HepG2 (cell line): Measurements from ENCODE around the gene ZSCAN21. TPM values are rescaled to one million over a fixed set of nuclear protein-coding genes. Genes with fewer than 3 reads are reported as not detected.

Experiments used
- BRD4 ChIP-seq: sonication (generic); formaldehyde crosslinking; IDR thresholded peaks from 2 replicates; pipeline ENCODE4 v1.4.0; 2020; ENCODE audit warnings: missing genetic modification reagents
- CERS6 ChIP-seq: sonication (generic); formaldehyde crosslinking; IDR thresholded peaks from 2 replicates; pipeline ENCODE4 v1.5.0; 2020; ENCODE audit warnings: missing genetic modification reagents
- DZIP1 ChIP-seq: sonication (generic); formaldehyde crosslinking; IDR thresholded peaks from 2 replicates; pipeline ENCODE4 v1.5.0; 2020; ENCODE audit warnings: mild to moderate bottlenecking, missing genetic modification reagents
- JUNB ChIP-seq: sonication (generic); formaldehyde crosslinking; IDR thresholded peaks from 2 replicates; pipeline ENCODE4 v1.8.0; 2022; ENCODE audit warnings: missing genetic modification reagents, mild to moderate bottlenecking, borderline replicate concordance
- THAP11 ChIP-seq: IDR thresholded peaks from 2 replicates; pipeline ENCODE4 v1.6.1; 2016; ENCODE audit warnings: missing biosample characterization, missing genetic modification reagents
- ZBTB34 ChIP-seq: sonication (generic); formaldehyde crosslinking; IDR thresholded peaks from 2 replicates; pipeline ENCODE4 v1.8.0; 2022; ENCODE audit warnings: mild to moderate bottlenecking, missing genetic modification reagents
- ZBTB49 ChIP-seq: sonication (generic); formaldehyde crosslinking; IDR thresholded peaks from 2 replicates; pipeline ENCODE4 v1.4.0; 2020; ENCODE audit warnings: missing genetic modification reagents, borderline replicate concordance
- ZNF143 ChIP-seq: sonication (generic); formaldehyde crosslinking; IDR thresholded peaks from 2 replicates; pipeline ENCODE4 v1.4.0; 2020; ENCODE audit warnings: missing genetic modification reagents
- ZNF331 ChIP-seq: sonication (generic); formaldehyde crosslinking; IDR thresholded peaks from 2 replicates; pipeline ENCODE4 v1.4.0; 2020; ENCODE audit warnings: missing genetic modification reagents
- ZNF33A ChIP-seq: sonication (generic); formaldehyde crosslinking; IDR thresholded peaks from 2 replicates; pipeline ENCODE4 v1.5.1; 2020; ENCODE audit warnings: missing genetic modification reagents, mild to moderate bottlenecking, moderate library complexity, borderline replicate concordance
- ZNF766 ChIP-seq: sonication (generic); formaldehyde crosslinking; IDR thresholded peaks from 2 replicates; pipeline ENCODE4 v1.5.0; 2020; ENCODE audit warnings: missing genetic modification reagents, borderline replicate concordance
- ZNF768 ChIP-seq: sonication (generic); formaldehyde crosslinking; IDR thresholded peaks from 2 replicates; pipeline ENCODE4 v1.4.0; 2020; ENCODE audit warnings: missing genetic modification reagents
- ZSCAN5A ChIP-seq: sonication (generic); formaldehyde crosslinking; IDR thresholded peaks from 2 replicates; pipeline ENCODE4 v1.8.0; 2022; ENCODE audit warnings: mild to moderate bottlenecking, missing genetic modification reagents, borderline replicate concordance
- polyA plus RNA-seq, 8 experiments: library from polyadenylated mRNA; depleted of rRNA in 3 of 8; stranded (reverse) in 7 of 8; unstranded in 1 of 8; fragments of >200 nt; fragmentation: Illumina TruSeq in 4 of 8; extraction: Trizol in 4 of 8; gene quantifications; 2 replicates each; pipeline versions ENCODE4 v1.2.1 to v1.2.3, GENCODE V29; 2011 to 2016; ENCODE audit warnings: low read depth in 4 of 8, missing spikeins in 1 of 8, mixed read lengths in 1 of 8; ENCODE audit not compliant: insufficient read depth in 1 of 8
- total RNA-seq, 5 experiments: library from RNA; depleted of rRNA; stranded (reverse); fragments of >200 nt; fragmentation: Illumina TruSeq; extraction: Trizol; gene quantifications; 2 replicates each; pipeline ENCODE4 v1.2.3, GENCODE V29; 2016; ENCODE audit warnings: low read depth in 1 of 5

Gene ZSCAN21
- total and polyA plus RNA-seq, 2 of the 13 experiments (the other 11 are each of a cell fraction or from before 2014, with no cell fraction given) = 7.0 to 10.0 TPM

- TF ChIP-seq JUNB (no peak), ZNF33A (no peak), CERS6 (CRISPR knock-in tag) (0 out of 2 replicates have a peak, but pooled peaks have one; percentile 67), ZNF768 (CRISPR knock-in tag) (peak; percentile 83; the same call in 1 of the 2 replicates), ZBTB34 (CRISPR knock-in tag) (peak; percentile 49; the same call in 1 of the 2 replicates), BRD4 (CRISPR knock-in tag) (0 out of 2 replicates have a peak, but pooled peaks have one; percentile 25), ZNF143 (peak; percentile 48; the same call in 1 of the 2 replicates), ZSCAN5A (CRISPR knock-in tag) (peak; percentile 42; the same call in 1 of the 2 replicates), ZNF766 (CRISPR knock-in tag) (0 out of 2 replicates have a peak, but pooled peaks have one; percentile 84), ZNF331 (peak; percentile 79), ZBTB49 (CRISPR knock-in tag) (no peak), DZIP1 (no peak), THAP11 (CRISPR knock-in tag) (peak; percentile 90)
Observed at GRCh38 chr7:100088621-100089457, 39.3 kb downstream of the ZSCAN21 start, which contains the start of gene COPS6 (continued).
